ENCODE measurements around the gene LIN7B. TPM values are rescaled to one million over a fixed set of nuclear protein-coding genes. Genes with fewer than 3 reads are reported as not detected.
"Not testable (repeated sequence)": the region's sequence is repeated elsewhere in the genome, so short reads cannot be mapped to it uniquely, and the experiment has no call there.

LIN7B gene
- total RNA-seq, 4 donors from 2014 or later = 15.7 to 24.9 (median 19.6) TPM

DNA sequence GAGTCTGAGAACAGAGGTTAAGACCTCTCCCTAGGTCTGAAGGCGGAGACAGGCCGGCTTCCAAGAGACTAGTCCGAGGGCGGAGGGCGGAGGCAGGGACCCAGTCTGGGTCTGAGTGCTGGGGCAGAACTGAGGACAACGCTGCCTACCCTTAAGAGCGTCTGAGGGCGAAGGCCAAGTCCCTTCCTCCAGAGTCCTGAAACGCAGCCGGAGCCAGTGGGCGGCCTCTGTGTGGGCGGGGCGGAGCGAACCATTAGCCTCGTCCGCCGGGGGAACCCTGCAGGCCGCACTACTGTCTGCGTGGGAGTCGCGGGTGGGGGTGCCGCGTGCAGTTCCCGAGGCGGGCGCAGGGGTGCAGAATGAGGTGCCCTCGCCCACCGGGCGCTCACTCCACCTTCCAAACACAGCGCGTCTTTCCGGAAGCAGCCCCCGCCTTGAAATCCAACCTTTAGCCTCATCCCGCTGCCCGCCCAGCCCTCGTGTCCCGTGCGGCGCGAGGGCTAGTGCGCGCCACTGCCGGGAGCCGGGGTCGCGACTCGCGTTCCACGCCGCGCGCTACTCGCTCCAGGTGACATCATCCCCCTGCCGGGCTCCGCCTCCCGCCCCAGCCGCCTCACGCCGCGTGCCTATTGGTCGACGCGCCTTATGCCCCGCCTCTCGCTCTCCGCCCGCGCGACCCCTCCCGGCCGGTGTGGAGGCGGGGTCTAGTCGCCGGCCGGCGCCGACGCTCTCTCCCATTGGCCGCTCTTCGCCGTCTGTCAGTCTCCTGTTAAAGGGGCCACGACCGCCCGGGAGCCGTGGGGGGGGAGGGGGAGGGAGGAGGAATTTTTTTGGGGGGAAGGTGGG is 4.6 kb downstream of the LIN7B start, which contains the start of gene C19orf73:
TSS of gene C19orf73 (minus strand) at position 579 of the 846 bp plus-strand sequence. CDS start at position 458, 121 bp downstream.
- 0 to 1% methylated on average over 36 to 55 of the region's 85 CpGs for WGBS, 2 donors
- Histone ChIP-seq H3K27me3 (peaks cover 0 to 3% of the 10 kb centered on the region in 2 donors), H3K36me3 (peaks cover 0 to 3% (median 0%) of the 10 kb centered on the region in 3 donors), H3K4me1 (peaks cover 0 to 49% (median 23%) of the 10 kb centered on the region in 4 donors), H3K27ac (peak within 1 kb of the TSS; percentile 85 to 98 (median 90)), H3K4me3 (peak within 1 kb of the TSS; percentile 33 to 76 (median 62)), H3K9me3 (no peaks in the 10 kb centered on the region)
- TF ChIP-seq POLR2A (IDR thresholded peaks at IDR 0.05) (peak; percentile 21 to 75), EP300 (IDR thresholded peaks at IDR 0.05) (peak; percentile 45 to 89)
- TF ChIP-seq, protein P1, sequence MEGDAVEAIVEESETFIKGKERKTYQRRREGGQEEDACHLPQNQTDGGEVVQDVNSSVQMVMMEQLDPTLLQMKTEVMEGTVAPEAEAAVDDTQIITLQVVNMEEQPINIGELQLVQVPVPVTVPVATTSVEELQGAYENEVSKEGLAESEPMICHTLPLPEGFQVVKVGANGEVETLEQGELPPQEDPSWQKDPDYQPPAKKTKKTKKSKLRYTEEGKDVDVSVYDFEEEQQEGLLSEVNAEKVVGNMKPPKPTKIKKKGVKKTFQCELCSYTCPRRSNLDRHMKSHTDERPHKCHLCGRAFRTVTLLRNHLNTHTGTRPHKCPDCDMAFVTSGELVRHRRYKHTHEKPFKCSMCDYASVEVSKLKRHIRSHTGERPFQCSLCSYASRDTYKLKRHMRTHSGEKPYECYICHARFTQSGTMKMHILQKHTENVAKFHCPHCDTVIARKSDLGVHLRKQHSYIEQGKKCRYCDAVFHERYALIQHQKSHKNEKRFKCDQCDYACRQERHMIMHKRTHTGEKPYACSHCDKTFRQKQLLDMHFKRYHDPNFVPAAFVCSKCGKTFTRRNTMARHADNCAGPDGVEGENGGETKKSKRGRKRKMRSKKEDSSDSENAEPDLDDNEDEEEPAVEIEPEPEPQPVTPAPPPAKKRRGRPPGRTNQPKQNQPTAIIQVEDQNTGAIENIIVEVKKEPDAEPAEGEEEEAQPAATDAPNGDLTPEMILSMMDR (IDR thresholded peaks at IDR 0.05) = peak in 4 of 5 experiments; percentile 5 to 70 (median 41)
- DNase-seq (ENCODE audit: low spot score in 2 of 2) = peak; percentile 85 to 88

DNA sequence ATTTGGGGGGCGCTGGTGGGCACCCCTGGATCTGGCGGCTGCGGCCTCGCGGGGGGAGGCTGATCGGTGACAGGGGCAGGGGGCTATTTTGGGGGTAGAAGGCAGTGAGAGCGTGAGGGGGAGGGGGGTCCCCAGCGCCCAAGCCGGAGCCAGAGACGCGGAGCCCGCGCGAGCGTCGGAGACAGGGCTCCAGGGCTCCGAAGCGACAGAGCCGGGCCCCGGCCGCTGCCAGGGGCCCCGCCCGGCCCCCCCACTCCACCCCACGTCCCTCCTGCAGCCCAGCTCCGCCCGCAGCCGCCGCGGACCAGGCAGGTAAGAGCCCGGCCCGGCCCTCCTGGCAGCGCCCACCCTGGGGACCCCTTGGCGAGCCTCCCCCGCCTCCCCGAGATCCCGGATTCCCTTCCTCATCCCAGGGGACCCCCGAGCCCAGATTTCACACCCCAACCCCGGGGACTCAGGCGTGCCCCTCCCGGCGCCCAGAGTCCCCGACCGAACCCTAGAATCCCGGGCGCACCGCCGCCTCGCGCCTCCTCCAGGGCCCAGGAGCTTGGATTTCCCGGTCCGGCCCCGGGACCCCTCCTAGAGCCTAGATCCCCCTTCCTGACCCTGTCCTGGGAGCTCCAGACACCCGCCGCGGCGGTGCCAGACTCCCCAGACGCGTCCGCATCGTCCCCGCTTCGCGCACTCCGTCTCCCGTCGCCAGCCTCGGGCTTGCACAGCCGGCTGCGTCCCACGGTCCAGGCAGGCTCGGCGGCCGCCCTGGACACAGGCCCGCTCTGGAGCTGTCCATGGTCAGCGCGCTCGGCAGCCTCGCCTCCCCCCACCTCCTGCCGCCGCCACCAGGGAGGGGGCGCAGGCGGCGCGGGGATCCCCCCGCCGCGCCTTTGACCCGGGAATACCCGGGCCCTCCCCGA is 5.5 kb downstream of the LIN7B start, which contains the start of gene PPFIA3:
TSS of gene PPFIA3 (plus strand) at position 134 of the 914 bp plus-strand sequence. CDS start 8,330 bp downstream, outside the sequence.
- H3K4me1 ChIP-seq = peaks cover 0 to 45% (median 21%) of the 10 kb centered on the region in 4 donors
- peaks cover 0 to 7% of the 10 kb centered on the region in 2 donors for H3K27me3 ChIP-seq
- WGBS, 2 donors = 0 to 2% methylated on average over 6 to 60 of the region's 90 CpGs
- DNase-seq (ENCODE audit: low spot score in 2 of 2) = peak; percentile 41 to 42
- TF ChIP-seq, protein P1 (IDR thresholded peaks at IDR 0.05) = no peak
- peak within 1 kb of the TSS; percentile 33 to 76 (median 62) for H3K4me3 ChIP-seq
- no peaks in the 10 kb centered on the region for H3K9me3 ChIP-seq
- peaks cover 0 to 3% (median 0%) of the 10 kb centered on the region in 3 donors for H3K36me3 ChIP-seq
- H3K27ac ChIP-seq = peak within 1 kb of the TSS; percentile 85 to 98 (median 90)

DNA sequence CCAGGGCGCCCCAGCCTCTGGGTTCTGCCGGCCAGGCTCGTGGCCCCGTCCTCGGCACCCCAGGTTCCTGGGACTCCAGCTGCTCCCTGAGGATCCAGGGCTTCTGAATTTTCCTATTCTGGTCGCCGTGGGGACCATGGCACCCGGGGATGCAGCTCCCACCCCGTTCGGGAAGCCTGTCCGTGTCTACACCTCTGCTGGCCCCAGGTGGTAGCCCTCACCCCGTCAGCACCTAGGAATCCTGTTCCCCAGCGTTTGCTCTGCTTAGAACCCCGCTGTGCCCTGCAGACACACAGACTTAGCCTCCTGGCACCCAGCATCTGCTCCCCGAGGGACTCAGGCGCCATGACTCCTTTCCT is 6.1 kb downstream of the LIN7B start:
- no peak for DNase-seq (ENCODE audit: low spot score in 2 of 2)
- H3K27me3 ChIP-seq = peaks cover 0 to 7% of the 10 kb centered on the region in 2 donors
- H3K9me3 ChIP-seq = no peaks in the 10 kb centered on the region
- 15 to 16% methylated on average over 11 to 12 of the region's 16 CpGs for WGBS, 2 donors
- H3K4me1 ChIP-seq = peaks cover 0 to 40% (median 21%) of the 10 kb centered on the region in 4 donors
- H3K27ac ChIP-seq = no peak overlapping the region
- peak overlapping the region in 3 of 4 donors; percentile 35 to 65 (median 60) for H3K4me3 ChIP-seq
- peaks cover 0 to 3% (median 0%) of the 10 kb centered on the region in 3 donors for H3K36me3 ChIP-seq
- TF ChIP-seq POLR2A (IDR thresholded peaks at IDR 0.05) = no peak
- TF ChIP-seq, protein P1 (IDR thresholded peaks at IDR 0.05) = no peak
- no peak for TF ChIP-seq EP300 (IDR thresholded peaks at IDR 0.05)

DNA sequence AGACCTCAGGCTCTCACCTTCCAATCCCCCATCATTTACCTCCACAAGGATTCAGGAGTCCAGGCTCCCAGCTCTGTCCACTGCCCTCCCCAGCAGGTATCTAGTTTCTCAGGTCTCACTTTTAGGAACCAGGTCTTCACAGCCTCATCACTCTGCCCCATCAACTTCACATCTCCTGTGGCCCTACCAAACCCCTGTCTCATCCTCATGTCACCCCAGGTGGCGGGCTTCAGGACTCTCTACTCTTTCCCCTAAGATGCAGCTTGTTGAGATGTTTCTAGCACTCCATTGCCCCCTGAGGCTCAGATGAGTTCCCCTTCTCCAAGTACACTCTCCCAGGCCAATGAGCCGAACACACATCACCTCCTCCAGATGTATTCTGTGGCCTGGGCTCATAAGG is 6.7 kb downstream of the LIN7B start:
- Histone ChIP-seq H3K27me3 (peaks cover 0 to 7% of the 10 kb centered on the region in 2 donors), H3K4me3 (no peak overlapping the region), H3K4me1 (peaks cover 0 to 38% (median 21%) of the 10 kb centered on the region in 4 donors), H3K27ac (no peak overlapping the region), H3K9me3 (no peaks in the 10 kb centered on the region), H3K36me3 (peaks cover 0 to 3% (median 0%) of the 10 kb centered on the region in 3 donors)
- 89 to 90% methylated on average over 2 of the region's 2 CpGs for WGBS, 2 donors
- no peak for DNase-seq (ENCODE audit: low spot score in 2 of 2)
- TF ChIP-seq POLR2A (IDR thresholded peaks at IDR 0.05) (no peak), EP300 (IDR thresholded peaks at IDR 0.05) (no peak)
- TF ChIP-seq, protein P1 (IDR thresholded peaks at IDR 0.05) = no peak

DNA sequence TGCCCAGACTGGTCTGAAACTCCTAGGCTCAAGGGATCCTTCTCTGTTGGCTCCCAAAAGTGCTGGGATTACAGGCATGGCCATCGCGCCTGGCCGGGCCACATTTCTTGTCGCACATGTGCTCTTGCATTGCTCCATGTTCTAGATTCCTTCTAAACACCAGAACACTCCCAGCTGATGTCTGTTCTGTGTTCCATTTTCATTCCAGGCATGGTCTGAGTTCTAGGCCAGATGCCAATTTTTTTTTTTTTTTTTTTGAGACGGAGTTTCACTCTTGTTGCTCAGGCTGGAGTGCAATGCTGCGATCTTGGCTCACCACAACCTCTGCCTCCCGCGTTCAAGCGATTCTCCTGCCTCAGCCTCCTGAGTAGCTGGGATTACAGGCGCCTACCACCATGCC is 7.7 kb downstream of the LIN7B start:
- not testable (repeated sequence) for H3K4me3 ChIP-seq; H3K27ac ChIP-seq; DNase-seq (ENCODE audit: low spot score in 2 of 2); H3K36me3 ChIP-seq; H3K9me3 ChIP-seq
- Histone ChIP-seq H3K27me3 (peaks cover 0 to 13% of the 10 kb centered on the region in 2 donors), H3K4me1 (peaks cover 0 to 31% (median 21%) of the 10 kb centered on the region in 4 donors)
- 79 to 81% methylated on average over 10 of the region's 10 CpGs for WGBS, 2 donors

DNA sequence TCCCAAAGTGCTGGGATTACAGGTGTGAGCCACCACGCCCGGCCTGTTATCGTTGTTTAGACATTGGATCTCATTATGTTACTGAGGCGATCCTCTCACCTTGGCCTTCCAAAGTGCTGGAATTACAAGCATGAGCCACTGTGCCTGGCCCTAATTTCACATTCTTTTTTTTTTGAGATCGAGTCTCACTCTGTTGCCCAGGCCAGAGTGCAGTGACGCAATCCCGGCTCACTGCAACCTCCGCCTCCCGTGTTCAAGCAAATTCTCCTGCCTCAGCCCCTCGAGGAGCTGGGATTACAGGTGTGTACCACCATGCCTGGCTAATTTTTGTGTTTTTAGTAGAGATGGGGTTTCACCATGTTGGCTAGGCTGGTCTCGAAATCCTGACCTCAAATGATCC is 9.1 kb downstream of the LIN7B start:
- Histone ChIP-seq H3K4me1 (peaks cover 0 to 27% (median 18%) of the 10 kb centered on the region in 4 donors), H3K27me3 (peaks cover 0 to 14% of the 10 kb centered on the region in 2 donors)
- H3K4me3 ChIP-seq; H3K27ac ChIP-seq; H3K9me3 ChIP-seq; H3K36me3 ChIP-seq; DNase-seq (ENCODE audit: low spot score in 2 of 2): not testable (repeated sequence)
- 88 to 92% methylated on average over 11 of the region's 11 CpGs for WGBS, 2 donors

Data from tibial nerve (tissue), 4 donors.